Measurements from ENCODE around the gene MS4A6A.

Gene MS4A6A

DNA sequence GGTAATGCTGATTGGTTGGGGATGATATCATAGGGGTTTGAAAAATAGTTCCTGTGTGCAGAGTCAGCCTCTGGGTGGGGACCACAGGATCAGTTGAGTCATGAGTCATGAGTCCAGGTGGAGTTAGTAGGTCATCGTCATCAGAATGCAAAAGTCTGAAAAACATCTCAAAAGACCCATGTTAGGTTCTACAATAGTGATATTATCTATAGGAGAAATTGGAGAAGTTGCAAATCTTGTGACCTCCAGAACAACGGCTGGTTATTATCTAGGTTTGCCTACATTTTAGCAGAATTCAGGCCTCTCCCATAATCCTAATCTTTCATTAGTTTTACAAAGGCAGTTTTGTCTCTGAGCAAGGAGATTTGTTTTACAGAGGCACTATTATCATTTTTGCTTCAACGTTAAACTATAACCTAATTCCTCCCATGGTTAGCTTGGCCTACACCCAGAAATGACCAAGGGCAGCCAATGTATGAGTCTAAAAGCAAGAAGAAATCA, 55.5 kb downstream of the MS4A6A start:
- TF ChIP-seq, protein P1, sequence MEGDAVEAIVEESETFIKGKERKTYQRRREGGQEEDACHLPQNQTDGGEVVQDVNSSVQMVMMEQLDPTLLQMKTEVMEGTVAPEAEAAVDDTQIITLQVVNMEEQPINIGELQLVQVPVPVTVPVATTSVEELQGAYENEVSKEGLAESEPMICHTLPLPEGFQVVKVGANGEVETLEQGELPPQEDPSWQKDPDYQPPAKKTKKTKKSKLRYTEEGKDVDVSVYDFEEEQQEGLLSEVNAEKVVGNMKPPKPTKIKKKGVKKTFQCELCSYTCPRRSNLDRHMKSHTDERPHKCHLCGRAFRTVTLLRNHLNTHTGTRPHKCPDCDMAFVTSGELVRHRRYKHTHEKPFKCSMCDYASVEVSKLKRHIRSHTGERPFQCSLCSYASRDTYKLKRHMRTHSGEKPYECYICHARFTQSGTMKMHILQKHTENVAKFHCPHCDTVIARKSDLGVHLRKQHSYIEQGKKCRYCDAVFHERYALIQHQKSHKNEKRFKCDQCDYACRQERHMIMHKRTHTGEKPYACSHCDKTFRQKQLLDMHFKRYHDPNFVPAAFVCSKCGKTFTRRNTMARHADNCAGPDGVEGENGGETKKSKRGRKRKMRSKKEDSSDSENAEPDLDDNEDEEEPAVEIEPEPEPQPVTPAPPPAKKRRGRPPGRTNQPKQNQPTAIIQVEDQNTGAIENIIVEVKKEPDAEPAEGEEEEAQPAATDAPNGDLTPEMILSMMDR (IDR thresholded peaks at IDR 0.05; ENCODE audit: insufficient read depth, low read length, missing control alignments), result no peak
- DNase-seq (ENCODE audit: low read depth, low spot score), result no peak
- CTCF ChIA-PET, result no interaction called here
- no peak overlapping the region for H3K4me3 ChIP-seq (ENCODE audit: low read depth, low read length)
- POLR2A ChIA-PET, result no interaction called here

- ChIA-PET CTCF (no interaction called here), POLR2A (no interaction called here)
- no peak for DNase-seq (ENCODE audit: low read depth, low spot score)
- TF ChIP-seq, protein P1 (IDR thresholded peaks at IDR 0.05; ENCODE audit: insufficient read depth, low read length, missing control alignments), result no peak
- H3K4me3 ChIP-seq (ENCODE audit: low read depth, low read length), result no peak overlapping the region
Measured at GRCh38 chr11:60125956-60126585, 56.8 kb downstream of the MS4A6A start.

GRCh38 chr11:60124802-60125432, 58.0 kb downstream of the MS4A6A start:
- CTCF ChIA-PET, result no interaction called here
- no peak for DNase-seq (ENCODE audit: low read depth, low spot score)
- H3K4me3 ChIP-seq (ENCODE audit: low read depth, low read length), result no peak overlapping the region
- TF ChIP-seq, protein P1 (IDR thresholded peaks at IDR 0.05; ENCODE audit: insufficient read depth, low read length, missing control alignments), result no peak
- POLR2A ChIA-PET, result no interaction called here

Measured in AG04449 (cell line).